ENCODE results near the gene LIFR. TPM values are rescaled to one million over a fixed set of nuclear protein-coding genes. Genes with fewer than 3 reads are reported as not detected.

The LIFR gene
- total RNA-seq, 1 donor from 2014 or later = 0.12 TPM

- Mint-ChIP-seq H3K27me3 (peaks cover 47% of the 10 kb centered on the region), H3K4me3 (no peak overlapping the region), H3K27ac (no peak overlapping the region), H3K9me3 (no peaks in the 10 kb centered on the region), H3K4me1 (peaks cover 5% of the 10 kb centered on the region), H3K36me3 (ENCODE audit: low read depth) (no peaks in the 10 kb centered on the region)
- intact Hi-C loops (cut with micrococcal nuclease) = loop anchor here (1.0 kb wide), 1 partner anchor 109 kb away; no protein-coding TSS in a partner anchor
- DNase-seq = peak; percentile 60
Observed at GRCh38 chr5:38551030-38552017, 5.1 kb downstream of the LIFR start.

- intact Hi-C loops (cut with micrococcal nuclease) = no loop called here
- H3K36me3 Mint-ChIP-seq (ENCODE audit: low read depth) = no peaks in the 10 kb centered on the region
- H3K27ac Mint-ChIP-seq = no peak overlapping the region
- no peak overlapping the region for H3K4me3 Mint-ChIP-seq
- H3K4me1 Mint-ChIP-seq = peaks cover 3% of the 10 kb centered on the region
- no peaks in the 10 kb centered on the region for H3K9me3 Mint-ChIP-seq
- peaks cover 26% of the 10 kb centered on the region for H3K27me3 Mint-ChIP-seq
- no peak for DNase-seq
Observed at GRCh38 chr5:38548064-38548759, 8.2 kb downstream of the LIFR start.

GRCh38 chr5:38547257-38547656 is 9.2 kb downstream of the LIFR start:
- no peaks in the 10 kb centered on the region for H3K36me3 Mint-ChIP-seq (ENCODE audit: low read depth)
- no peak overlapping the region for H3K4me3 Mint-ChIP-seq
- peaks cover 19% of the 10 kb centered on the region for H3K27me3 Mint-ChIP-seq
- H3K9me3 Mint-ChIP-seq = no peaks in the 10 kb centered on the region
- H3K27ac Mint-ChIP-seq = no peak overlapping the region
- no peaks in the 10 kb centered on the region for H3K4me1 Mint-ChIP-seq
- DNase-seq = no peak
- intact Hi-C loops (cut with micrococcal nuclease) = no loop called here

- H3K4me1 Mint-ChIP-seq = no peaks in the 10 kb centered on the region
- DNase-seq = no peak
Observed at GRCh38 chr5:38546691-38547146, 9.7 kb downstream of the LIFR start.

GRCh38 chr5:38543886-38544285 is 12.6 kb downstream of the LIFR start:
- Mint-ChIP-seq H3K9me3 (no peaks in the 10 kb centered on the region), H3K27me3 (peaks cover 10% of the 10 kb centered on the region), H3K4me1 (no peaks in the 10 kb centered on the region), H3K4me3 (no peak overlapping the region), H3K36me3 (ENCODE audit: low read depth) (no peaks in the 10 kb centered on the region), H3K27ac (no peak overlapping the region)
- intact Hi-C loops (cut with micrococcal nuclease) = no loop called here
- DNase-seq = no peak

More at GRCh38 chr5:38546691-38547146, 9.7 kb downstream of the LIFR start:
- intact Hi-C loops (cut with micrococcal nuclease) = no loop called here
- Mint-ChIP-seq H3K27ac (no peak overlapping the region), H3K9me3 (no peaks in the 10 kb centered on the region), H3K4me3 (no peak overlapping the region), H3K27me3 (peaks cover 14% of the 10 kb centered on the region), H3K36me3 (ENCODE audit: low read depth) (no peaks in the 10 kb centered on the region)

GRCh38 chr5:38543074-38543473 is 13.4 kb downstream of the LIFR start:
- intact Hi-C loops (cut with micrococcal nuclease) = no loop called here
- DNase-seq = no peak
- Mint-ChIP-seq H3K27me3 (peaks cover 10% of the 10 kb centered on the region), H3K4me3 (no peak overlapping the region), H3K27ac (no peak overlapping the region), H3K36me3 (ENCODE audit: low read depth) (no peaks in the 10 kb centered on the region), H3K4me1 (no peaks in the 10 kb centered on the region), H3K9me3 (no peaks in the 10 kb centered on the region)

- H3K27ac Mint-ChIP-seq = no peak overlapping the region
- no peak overlapping the region for H3K4me3 Mint-ChIP-seq
- H3K27me3 Mint-ChIP-seq = peaks cover 14% of the 10 kb centered on the region
- no peaks in the 10 kb centered on the region for H3K9me3 Mint-ChIP-seq
- no peaks in the 10 kb centered on the region for H3K4me1 Mint-ChIP-seq
- no peak for DNase-seq
- no peaks in the 10 kb centered on the region for H3K36me3 Mint-ChIP-seq (ENCODE audit: low read depth)
- intact Hi-C loops (cut with micrococcal nuclease) = no loop called here
Observed at GRCh38 chr5:38541174-38541725, 15.2 kb downstream of the LIFR start.

GRCh38 chr5:38540314-38540713 is 16.1 kb downstream of the LIFR start:
- Mint-ChIP-seq H3K36me3 (ENCODE audit: low read depth) (no peaks in the 10 kb centered on the region), H3K9me3 (no peaks in the 10 kb centered on the region), H3K4me1 (no peaks in the 10 kb centered on the region), H3K4me3 (no peak overlapping the region), H3K27ac (no peak overlapping the region), H3K27me3 (peaks cover 14% of the 10 kb centered on the region)
- no peak for DNase-seq
- intact Hi-C loops (cut with micrococcal nuclease) = no loop called here

GRCh38 chr5:38538161-38538560 is 18.3 kb downstream of the LIFR start:
- H3K4me3 Mint-ChIP-seq = no peak overlapping the region
- intact Hi-C loops (cut with micrococcal nuclease) = no loop called here
- peaks cover 14% of the 10 kb centered on the region for H3K27me3 Mint-ChIP-seq
- no peaks in the 10 kb centered on the region for H3K36me3 Mint-ChIP-seq (ENCODE audit: low read depth)
- no peaks in the 10 kb centered on the region for H3K4me1 Mint-ChIP-seq
- DNase-seq = no peak
- no peak overlapping the region for H3K27ac Mint-ChIP-seq
- H3K9me3 Mint-ChIP-seq = no peaks in the 10 kb centered on the region

- Mint-ChIP-seq H3K27me3 (peaks cover 12% of the 10 kb centered on the region), H3K4me3 (no peak overlapping the region), H3K9me3 (no peaks in the 10 kb centered on the region), H3K4me1 (no peaks in the 10 kb centered on the region), H3K27ac (no peak overlapping the region), H3K36me3 (ENCODE audit: low read depth) (no peaks in the 10 kb centered on the region)
- DNase-seq = no peak
- intact Hi-C loops (cut with micrococcal nuclease) = no loop called here
Observed at GRCh38 chr5:38537505-38537904, 18.9 kb downstream of the LIFR start.

GRCh38 chr5:38536968-38537367 is 19.5 kb downstream of the LIFR start:
- Mint-ChIP-seq H3K36me3 (ENCODE audit: low read depth) (no peaks in the 10 kb centered on the region), H3K9me3 (no peaks in the 10 kb centered on the region)
- intact Hi-C loops (cut with micrococcal nuclease) = no loop called here

GRCh38 chr5:38535845-38536244 is 20.6 kb downstream of the LIFR start:
- no peaks in the 10 kb centered on the region for H3K4me1 Mint-ChIP-seq
- H3K4me3 Mint-ChIP-seq = no peak overlapping the region
- H3K27ac Mint-ChIP-seq = no peak overlapping the region
- no peaks in the 10 kb centered on the region for H3K9me3 Mint-ChIP-seq
- no peaks in the 10 kb centered on the region for H3K36me3 Mint-ChIP-seq (ENCODE audit: low read depth)
- DNase-seq = no peak
- intact Hi-C loops (cut with micrococcal nuclease) = no loop called here
- peaks cover 14% of the 10 kb centered on the region for H3K27me3 Mint-ChIP-seq

More at GRCh38 chr5:38536968-38537367, 19.5 kb downstream of the LIFR start:
- H3K4me1 Mint-ChIP-seq = no peaks in the 10 kb centered on the region
- no peak for DNase-seq
- H3K27me3 Mint-ChIP-seq = peaks cover 12% of the 10 kb centered on the region
- H3K27ac Mint-ChIP-seq = no peak overlapping the region
- no peak overlapping the region for H3K4me3 Mint-ChIP-seq

- Mint-ChIP-seq H3K36me3 (ENCODE audit: low read depth) (no peaks in the 10 kb centered on the region), H3K27me3 (peaks cover 16% of the 10 kb centered on the region), H3K4me1 (no peaks in the 10 kb centered on the region), H3K27ac (no peak overlapping the region), H3K4me3 (no peak overlapping the region), H3K9me3 (no peaks in the 10 kb centered on the region)
- intact Hi-C loops (cut with micrococcal nuclease) = no loop called here
- no peak for DNase-seq
Observed at GRCh38 chr5:38535248-38535750, 21.1 kb downstream of the LIFR start.

- H3K36me3 Mint-ChIP-seq (ENCODE audit: low read depth) = no peaks in the 10 kb centered on the region
- no peaks in the 10 kb centered on the region for H3K4me1 Mint-ChIP-seq
- H3K9me3 Mint-ChIP-seq = no peaks in the 10 kb centered on the region
- H3K27me3 Mint-ChIP-seq = peaks cover 16% of the 10 kb centered on the region
- no peak overlapping the region for H3K4me3 Mint-ChIP-seq
- intact Hi-C loops (cut with micrococcal nuclease) = no loop called here
- no peak for DNase-seq
- H3K27ac Mint-ChIP-seq = no peak overlapping the region
Observed at GRCh38 chr5:38534156-38534453, 22.3 kb downstream of the LIFR start.

Measured in activated CD4-positive, alpha-beta T cell treated with anti-CD3 and anti-CD28 coated beads, Interleukin-2, amount 10 ng/mL, durations not matched to agents 24 days and 14 days (primary cell).